SH-SY5Y (cell line): Measurements from ENCODE around the gene CFLAR.

Source experiments
- GATA2 ChIP-seq: IDR thresholded peaks from 2 replicates; pipeline ENCODE4 v1.6.1; 2011; ENCODE audit warnings: mild to moderate bottlenecking, low read depth, low read length
- GATA3 ChIP-seq: IDR thresholded peaks from 2 replicates; pipeline ENCODE4 v1.6.1; 2011; ENCODE audit warnings: low read depth, mild to moderate bottlenecking, low read length, moderate library complexity

CFLAR gene

DNA sequence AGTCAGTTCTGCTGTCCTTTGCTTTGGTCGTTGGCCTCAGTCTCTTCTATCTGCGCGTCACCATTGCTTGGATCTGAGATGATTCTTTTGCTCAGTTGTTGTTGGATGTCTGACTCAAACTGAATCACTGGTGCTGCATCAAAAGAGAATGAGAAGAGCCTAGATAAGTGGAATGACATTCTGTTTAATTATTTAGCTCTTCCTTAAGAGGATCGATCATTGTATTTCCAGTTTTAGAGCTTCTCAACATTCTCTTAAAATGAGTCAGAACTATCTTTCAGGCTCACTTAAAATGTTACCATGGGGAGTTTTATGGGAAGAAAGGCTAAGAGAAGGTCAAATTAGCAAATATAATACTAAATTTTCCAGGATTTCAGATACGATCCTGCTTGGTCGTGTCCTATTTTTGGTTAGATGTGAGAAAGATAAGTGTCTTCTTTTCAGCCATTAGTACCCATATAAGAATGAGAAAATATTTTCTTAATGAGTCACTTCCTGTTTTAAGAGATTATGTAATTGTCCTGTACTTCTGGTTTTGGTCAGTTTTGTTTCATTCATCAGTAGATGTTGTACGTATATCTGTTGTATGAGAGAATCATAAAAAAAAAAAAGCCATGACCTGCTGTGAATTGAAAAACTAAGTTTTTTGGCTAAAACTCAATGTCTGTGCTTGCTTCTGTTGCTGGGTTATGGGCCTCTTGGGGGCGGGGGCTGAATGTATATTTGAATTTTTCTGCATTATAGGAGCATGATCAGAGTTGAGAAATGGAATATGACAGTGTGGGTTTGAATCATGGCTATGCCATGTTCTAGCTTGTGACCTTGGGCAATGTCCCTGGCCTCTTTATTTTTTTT lies 35.4 kb downstream of the CFLAR start:
- no peak for TF ChIP-seq GATA3
- no peak for TF ChIP-seq GATA2

GRCh38 chr2:201152517-201152916 lies 36.6 kb downstream of the CFLAR start:
- TF ChIP-seq GATA2 (no peak), GATA3 (no peak)

DNA sequence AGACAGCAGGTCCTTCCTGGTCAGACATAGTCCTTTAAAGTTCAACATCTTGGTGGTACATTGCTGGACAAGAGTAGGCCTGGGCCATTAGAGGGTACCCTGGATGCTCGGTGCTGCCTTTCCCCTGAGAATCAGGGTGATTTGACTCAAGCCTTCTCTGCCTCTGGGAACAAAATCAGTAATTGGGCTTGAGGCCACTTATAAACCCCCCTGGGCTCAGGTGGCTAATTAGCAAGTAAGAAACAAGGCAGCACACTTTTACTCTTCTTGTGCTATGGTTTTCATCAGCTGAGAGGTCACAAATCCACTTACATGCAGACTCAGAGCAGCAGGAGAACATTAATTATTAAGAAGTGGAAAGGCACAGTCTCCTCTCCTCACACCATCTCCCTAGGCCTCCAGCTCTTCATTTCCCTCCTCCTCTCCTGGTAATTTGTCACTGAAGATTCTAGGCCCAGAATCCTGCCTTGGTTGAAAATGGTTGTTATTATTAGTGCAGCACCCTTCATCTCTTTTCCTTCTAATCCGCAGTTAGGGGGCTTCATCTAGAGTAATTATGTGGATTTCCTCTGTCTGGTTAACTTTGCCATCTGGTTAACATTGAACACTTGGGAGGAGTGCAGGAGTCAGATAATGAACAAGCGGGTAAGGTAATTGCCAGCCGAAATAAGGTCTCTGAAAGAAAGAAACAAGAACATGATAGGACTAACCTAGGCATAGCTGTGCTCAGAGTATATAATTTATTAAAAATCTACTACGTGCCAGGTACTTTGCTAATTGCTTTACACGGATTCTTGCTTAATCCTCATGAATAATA lies 37.2 kb downstream of the CFLAR start:
- TF ChIP-seq GATA3 (no peak), GATA2 (no peak)

DNA sequence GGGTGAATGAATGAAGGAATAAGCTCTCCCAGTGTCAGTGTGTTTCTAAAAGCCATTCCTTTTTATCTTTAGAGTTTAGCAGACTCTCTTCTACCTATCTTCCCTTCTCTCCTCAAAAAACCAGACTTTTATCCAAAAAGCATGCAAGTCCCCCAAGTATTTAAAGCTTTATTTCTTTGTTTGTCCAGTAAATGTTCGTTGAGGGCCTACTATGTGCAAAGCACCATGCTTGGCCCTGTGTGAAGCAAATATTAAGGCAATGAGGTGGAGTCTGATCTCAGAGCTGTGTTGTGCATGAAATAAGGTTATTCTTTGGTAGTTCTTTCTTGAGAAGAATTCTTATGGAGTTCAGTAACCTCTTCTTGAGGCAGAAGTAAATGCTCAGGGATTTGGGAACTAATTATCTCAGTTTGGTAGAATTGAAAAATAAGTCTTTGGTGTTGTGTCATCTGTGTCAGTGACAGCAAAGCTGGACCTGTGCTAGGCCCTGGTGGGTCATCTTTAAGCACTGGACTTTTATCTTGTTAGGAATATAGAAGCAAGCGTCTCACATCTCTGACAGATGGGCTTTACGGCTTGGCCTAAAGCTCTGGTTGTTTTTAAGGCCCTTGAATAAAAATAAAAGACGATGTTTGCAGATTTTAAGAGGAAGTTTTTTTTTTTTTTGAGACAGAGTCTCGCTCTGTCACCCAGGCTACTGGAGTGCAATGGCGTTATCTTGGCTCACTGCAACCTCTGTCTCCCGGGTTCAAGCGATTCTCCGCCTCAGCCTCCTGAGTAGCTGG lies 38.8 kb downstream of the CFLAR start:
- TF ChIP-seq GATA2 (no peak), GATA3 (no peak)

DNA sequence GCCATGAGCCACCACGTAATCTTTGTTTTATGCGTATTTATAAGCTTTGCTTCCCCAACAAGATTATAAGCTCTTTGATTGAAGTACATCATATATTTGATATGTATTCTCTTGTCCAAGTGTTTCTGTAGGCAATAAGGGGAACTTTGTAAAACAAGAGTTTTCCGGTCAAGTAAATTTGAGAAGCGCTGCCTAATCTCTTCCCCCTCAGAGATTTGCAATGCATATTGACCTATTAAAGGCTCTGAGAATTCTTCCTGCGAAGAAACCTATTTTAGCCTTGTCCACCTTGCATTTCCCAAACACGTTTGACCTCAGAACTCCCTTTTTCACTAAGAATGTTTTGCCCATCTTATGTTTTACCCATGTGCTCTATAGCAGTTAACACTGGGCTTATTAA lies 40.1 kb downstream of the CFLAR start:
- TF ChIP-seq GATA2 (no peak), GATA3 (no peak)

GRCh38 chr2:201156640-201157039 lies 40.7 kb downstream of the CFLAR start:
- no peak for TF ChIP-seq GATA2
- TF ChIP-seq GATA3 = no peak

DNA sequence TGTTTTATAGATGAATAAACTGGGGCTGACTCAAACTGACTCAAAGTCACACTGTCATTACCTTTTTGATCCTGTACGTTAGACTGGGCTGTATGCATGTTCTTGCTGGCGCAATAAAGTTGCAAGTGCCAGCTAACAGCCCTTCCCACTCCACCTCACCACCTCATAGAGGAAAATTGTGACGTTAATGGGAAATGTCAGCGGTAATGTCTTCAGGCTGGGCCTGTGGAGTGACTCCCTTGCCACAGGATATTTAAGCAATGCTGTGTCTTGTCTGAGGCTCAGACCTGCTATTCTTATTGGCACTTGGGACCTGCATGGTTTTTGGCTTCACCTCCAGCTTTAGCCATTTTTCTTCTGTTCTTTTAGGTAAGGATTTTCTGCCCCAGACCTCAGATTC lies 41.7 kb downstream of the CFLAR start:
- TF ChIP-seq GATA2 (no peak), GATA3 (no peak)

GRCh38 chr2:201158111-201158929 lies 42.4 kb downstream of the CFLAR start:
- no peak for TF ChIP-seq GATA3
- no peak for TF ChIP-seq GATA2

- TF ChIP-seq GATA2 = no peak
- no peak for TF ChIP-seq GATA3
These were observed 48.2 kb downstream of the CFLAR start for GRCh38 chr2:201164166-201164565.

DNA sequence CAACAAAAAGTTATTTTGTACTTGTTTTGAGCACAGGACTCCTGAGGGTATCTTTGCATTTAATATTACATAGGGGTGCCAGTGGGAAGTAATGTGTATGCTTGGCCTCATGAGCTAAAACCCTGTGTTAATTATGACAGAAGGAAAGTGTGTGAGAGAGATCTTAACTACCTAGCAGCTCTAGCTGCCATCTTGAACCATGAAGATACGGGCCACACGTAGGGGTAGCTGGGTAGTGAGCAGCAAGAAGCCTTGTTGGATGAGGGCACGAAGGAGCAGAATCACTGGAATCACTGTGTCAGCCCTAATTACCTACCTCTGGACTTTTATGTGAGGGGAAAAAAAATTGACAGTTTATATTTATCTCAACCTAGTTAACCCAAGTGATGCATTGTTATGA lies 51.6 kb downstream of the CFLAR start:
- TF ChIP-seq GATA2 (no peak), GATA3 (no peak)

DNA sequence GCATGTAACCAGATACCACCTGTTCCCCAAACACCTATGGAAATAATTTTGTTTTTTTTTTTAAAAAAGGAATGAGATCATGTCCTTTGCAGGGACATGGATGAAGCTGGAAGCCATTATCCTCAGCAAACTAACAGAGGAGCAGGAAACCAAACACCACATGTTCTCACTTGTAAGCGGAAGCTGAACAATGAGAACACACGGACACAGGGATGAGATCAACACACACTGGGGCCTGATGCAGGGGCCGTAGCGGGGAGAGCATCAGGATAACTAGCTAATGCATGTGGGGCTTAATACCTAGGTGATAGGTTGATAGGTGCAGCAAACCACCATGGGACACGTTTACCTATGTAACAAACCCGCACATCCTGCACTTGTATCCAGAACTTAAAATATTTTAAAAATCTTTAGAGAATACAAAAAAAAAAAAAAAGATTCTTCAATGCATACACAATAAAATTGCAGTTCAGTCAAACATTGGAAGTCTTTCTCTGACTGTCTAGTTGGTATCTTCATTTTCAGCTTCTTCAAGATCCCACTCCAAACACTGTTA lies 55.4 kb downstream of the CFLAR start:
- TF ChIP-seq GATA3 (no peak), GATA2 (no peak)

DNA sequence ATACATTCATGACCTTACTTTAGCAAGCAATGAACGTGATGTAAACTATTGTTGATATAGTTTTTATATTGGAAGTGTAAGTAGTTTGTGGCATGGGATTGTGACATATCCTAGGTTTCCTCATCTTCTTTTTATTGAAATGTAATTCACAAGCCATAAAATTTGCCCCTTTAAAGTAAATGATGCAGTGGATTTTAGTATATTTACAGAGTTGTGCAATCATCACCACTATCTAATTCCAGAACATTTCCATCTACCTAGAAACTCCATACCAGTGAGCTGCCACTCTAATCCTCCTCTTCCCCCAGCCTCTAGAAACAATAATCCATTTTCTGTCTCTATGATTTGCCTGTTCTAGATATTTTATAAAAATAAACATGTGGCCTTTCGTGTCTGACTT lies 56.3 kb downstream of the CFLAR start:
- no peak for TF ChIP-seq GATA2
- TF ChIP-seq GATA3 = no peak

DNA sequence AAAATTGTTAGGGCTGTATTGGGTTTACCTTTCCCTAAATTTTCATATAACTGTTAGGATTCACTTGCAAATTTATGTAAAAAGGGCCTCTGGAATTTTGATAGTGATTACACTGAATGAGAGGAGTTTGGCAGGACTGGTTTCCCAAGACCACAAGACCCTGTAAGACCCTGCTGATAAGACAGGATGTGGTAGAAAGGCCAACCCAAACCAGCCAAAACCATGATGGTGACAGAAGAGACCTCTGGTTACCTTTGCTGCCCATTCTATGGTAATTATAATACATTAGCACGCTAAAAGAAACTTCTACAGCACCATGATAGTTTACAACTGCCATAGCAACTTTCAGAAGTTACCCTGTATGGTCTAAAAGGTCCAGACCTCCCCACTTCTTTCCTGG lies 58.7 kb downstream of the CFLAR start:
- TF ChIP-seq GATA2 (no peak), GATA3 (no peak)
